Activated T-helper 17 cell treated with anti-CD3 and anti-CD28 coated beads, Interleukin-2, amount 50 U/mL, for 72 hours (primary cell): Measurements from ENCODE around the gene TLE4. TPM values are rescaled to one million over a fixed set of nuclear protein-coding genes. Genes with fewer than 3 reads are reported as not detected.
"Not testable (repeated sequence)": the region's sequence is repeated elsewhere in the genome, so short reads cannot be mapped to it uniquely, and the experiment has no call there.

ENCODE experiments used
- ATAC-seq: fragments of 150-1000 bp; cut with Tn5 transposase; replicated peaks from 2 replicates; pipeline ENCODE4 v1.10.0; 2021; ENCODE audit warnings: mild to moderate bottlenecking, moderate library complexity
- H3K27ac Mint-ChIP-seq: one replicate; pipeline ENCODE4 v1.8.0; 2022; ENCODE audit warnings: mixed read lengths
- H3K27me3 Mint-ChIP-seq: one replicate; pipeline ENCODE4 v1.8.0; 2022; ENCODE audit warnings: mixed read lengths
- H3K36me3 Mint-ChIP-seq: one replicate; pipeline ENCODE4 v1.8.0; 2022; ENCODE audit warnings: low read depth, mild to moderate bottlenecking, mixed read lengths
- H3K4me1 Mint-ChIP-seq: one replicate; pipeline ENCODE4 v1.8.0; 2022; ENCODE audit warnings: mixed read lengths
- H3K4me3 Mint-ChIP-seq: one replicate; pipeline ENCODE4 v1.8.0; 2022; ENCODE audit warnings: mild to moderate bottlenecking, mixed read lengths
- H3K9me3 Mint-ChIP-seq: one replicate; pipeline ENCODE4 v1.8.0; 2022; ENCODE audit warnings: mixed read lengths
- total RNA-seq, 2 donors: library from RNA; stranded (reverse); gene quantifications; one replicate each; pipeline ENCODE4 v1.2.3, GENCODE V29; 2022

TLE4 gene
- 10 to 100 TPM; 17.4 to 19.3 TPM for total RNA-seq

GRCh38 chr9:79571309-79572031 is at the start of gene TLE4:
Gene TLE4, plus strand, starts transcription at chr9:79571965. Its CDS starts 826 bp downstream, at chr9:79572791.
- no peaks in the 10 kb centered on the region for H3K27me3 Mint-ChIP-seq
- no peak within 1 kb of the TSS for H3K27ac Mint-ChIP-seq
- peaks cover 11% of the 10 kb centered on the region for H3K36me3 Mint-ChIP-seq
- ATAC-seq: peak; percentile 91
- H3K4me1 Mint-ChIP-seq: peaks cover 12% of the 10 kb centered on the region
- peak within 1 kb of the TSS; percentile 88 for H3K4me3 Mint-ChIP-seq
- no peaks in the 10 kb centered on the region for H3K9me3 Mint-ChIP-seq

- Mint-ChIP-seq H3K4me3 (no peak overlapping the region), H3K9me3 (no peaks in the 10 kb centered on the region), H3K36me3 (no peaks in the 10 kb centered on the region), H3K27me3 (no peaks in the 10 kb centered on the region), H3K4me1 (no peaks in the 10 kb centered on the region), H3K27ac (no peak overlapping the region)
- ATAC-seq: no peak
Observed at GRCh38 chr9:79522793-79523192, 49.0 kb upstream of the TLE4 start.

- no peak for ATAC-seq
- H3K4me3 Mint-ChIP-seq: no peak overlapping the region
- H3K36me3 Mint-ChIP-seq: no peaks in the 10 kb centered on the region
- H3K27me3 Mint-ChIP-seq: no peaks in the 10 kb centered on the region
- H3K27ac Mint-ChIP-seq: no peak overlapping the region
- no peaks in the 10 kb centered on the region for H3K9me3 Mint-ChIP-seq
- no peaks in the 10 kb centered on the region for H3K4me1 Mint-ChIP-seq
Observed at GRCh38 chr9:79524266-79524665, 47.5 kb upstream of the TLE4 start.

- Mint-ChIP-seq H3K4me3 (no peak overlapping the region), H3K9me3 (no peaks in the 10 kb centered on the region), H3K36me3 (no peaks in the 10 kb centered on the region), H3K27me3 (no peaks in the 10 kb centered on the region), H3K4me1 (no peaks in the 10 kb centered on the region), H3K27ac (no peak overlapping the region)
- ATAC-seq: no peak
Observed at GRCh38 chr9:79526149-79526672, 45.6 kb upstream of the TLE4 start.

- no peak overlapping the region for H3K4me3 Mint-ChIP-seq
- no peak overlapping the region for H3K27ac Mint-ChIP-seq
- no peaks in the 10 kb centered on the region for H3K4me1 Mint-ChIP-seq
- no peaks in the 10 kb centered on the region for H3K36me3 Mint-ChIP-seq
- peaks cover 5% of the 10 kb centered on the region for H3K9me3 Mint-ChIP-seq
- no peak for ATAC-seq
- H3K27me3 Mint-ChIP-seq: peaks cover 9% of the 10 kb centered on the region
Observed at GRCh38 chr9:79535534-79535933, 36.2 kb upstream of the TLE4 start.

GRCh38 chr9:79537838-79538237 is 33.9 kb upstream of the TLE4 start:
- peaks cover 5% of the 10 kb centered on the region for H3K9me3 Mint-ChIP-seq
- H3K27ac Mint-ChIP-seq: no peak overlapping the region
- H3K4me1 Mint-ChIP-seq: no peaks in the 10 kb centered on the region
- no peak for ATAC-seq
- no peak overlapping the region for H3K4me3 Mint-ChIP-seq
- no peaks in the 10 kb centered on the region for H3K36me3 Mint-ChIP-seq
- peaks cover 7% of the 10 kb centered on the region for H3K27me3 Mint-ChIP-seq

- Mint-ChIP-seq H3K27ac (no peak overlapping the region), H3K36me3 (no peaks in the 10 kb centered on the region), H3K4me3 (no peak overlapping the region), H3K4me1 (no peaks in the 10 kb centered on the region), H3K9me3 (peaks cover under 1% of the 10 kb centered on the region), H3K27me3 (peaks cover 4% of the 10 kb centered on the region)
- no peak for ATAC-seq
Observed at GRCh38 chr9:79542735-79543620, 28.8 kb upstream of the TLE4 start.

GRCh38 chr9:79544375-79544774 is 27.4 kb upstream of the TLE4 start:
- not testable (repeated sequence) for H3K27ac Mint-ChIP-seq, H3K9me3 Mint-ChIP-seq, H3K27me3 Mint-ChIP-seq, H3K4me1 Mint-ChIP-seq, H3K36me3 Mint-ChIP-seq
- H3K4me3 Mint-ChIP-seq: peak overlapping the region; percentile 25
- ATAC-seq: peak; percentile 76

- Mint-ChIP-seq H3K9me3 (no peaks in the 10 kb centered on the region), H3K36me3 (no peaks in the 10 kb centered on the region), H3K4me1 (no peaks in the 10 kb centered on the region), H3K27me3 (no peaks in the 10 kb centered on the region), H3K4me3 (no peak overlapping the region), H3K27ac (no peak overlapping the region)
- no peak for ATAC-seq
Observed at GRCh38 chr9:79551586-79551985, 20.2 kb upstream of the TLE4 start.

- no peak for ATAC-seq
- no peaks in the 10 kb centered on the region for H3K4me1 Mint-ChIP-seq
- H3K9me3 Mint-ChIP-seq: no peaks in the 10 kb centered on the region
- no peaks in the 10 kb centered on the region for H3K27me3 Mint-ChIP-seq
- no peak overlapping the region for H3K27ac Mint-ChIP-seq
- H3K36me3 Mint-ChIP-seq: no peaks in the 10 kb centered on the region
- no peak overlapping the region for H3K4me3 Mint-ChIP-seq
Observed at GRCh38 chr9:79551994-79552393, 19.8 kb upstream of the TLE4 start.

- Mint-ChIP-seq H3K4me3 (no peak overlapping the region), H3K36me3 (no peaks in the 10 kb centered on the region), H3K27ac (no peak overlapping the region), H3K27me3 (no peaks in the 10 kb centered on the region), H3K4me1 (no peaks in the 10 kb centered on the region), H3K9me3 (no peaks in the 10 kb centered on the region)
- ATAC-seq: no peak
Observed at GRCh38 chr9:79555474-79556089, 16.2 kb upstream of the TLE4 start.

- H3K27me3 Mint-ChIP-seq: peaks cover 4% of the 10 kb centered on the region
- no peak overlapping the region for H3K4me3 Mint-ChIP-seq
- H3K36me3 Mint-ChIP-seq: no peaks in the 10 kb centered on the region
- H3K9me3 Mint-ChIP-seq: no peaks in the 10 kb centered on the region
- H3K27ac Mint-ChIP-seq: no peak overlapping the region
- ATAC-seq: no peak
- H3K4me1 Mint-ChIP-seq: no peaks in the 10 kb centered on the region
Observed at GRCh38 chr9:79559495-79560181, 12.1 kb upstream of the TLE4 start.

GRCh38 chr9:79562749-79563386 is 8.9 kb upstream of the TLE4 start:
- peaks cover 4% of the 10 kb centered on the region for H3K27me3 Mint-ChIP-seq
- H3K4me3 Mint-ChIP-seq: no peak overlapping the region
- H3K36me3 Mint-ChIP-seq: no peaks in the 10 kb centered on the region
- no peaks in the 10 kb centered on the region for H3K9me3 Mint-ChIP-seq
- no peak overlapping the region for H3K27ac Mint-ChIP-seq
- ATAC-seq: no peak
- H3K4me1 Mint-ChIP-seq: no peaks in the 10 kb centered on the region

- H3K27ac Mint-ChIP-seq: no peak overlapping the region
- H3K4me3 Mint-ChIP-seq: no peak overlapping the region
- no peak for ATAC-seq
- peaks cover 4% of the 10 kb centered on the region for H3K27me3 Mint-ChIP-seq
- H3K4me1 Mint-ChIP-seq: no peaks in the 10 kb centered on the region
- H3K36me3 Mint-ChIP-seq: no peaks in the 10 kb centered on the region
- H3K9me3 Mint-ChIP-seq: no peaks in the 10 kb centered on the region
Observed at GRCh38 chr9:79564105-79564504, 7.7 kb upstream of the TLE4 start.
